HG02840 (cell line): Measurements from ENCODE around the gene TRIM15.
"Not testable (repeated sequence)": the region's sequence is repeated elsewhere in the genome, so short reads cannot be mapped to it uniquely, and the experiment has no call there.

Source experiments
- ATAC-seq: cut with Tn5 transposase; IDR thresholded peaks from one replicate; pipeline ENCODE4 v1.9.1; 2021; ENCODE audit warnings: mild to moderate bottlenecking, moderate library complexity, moderate number of reproducible peaks; ENCODE audit not compliant: unreplicated experiment, low FRiP score

Gene TRIM15

DNA sequence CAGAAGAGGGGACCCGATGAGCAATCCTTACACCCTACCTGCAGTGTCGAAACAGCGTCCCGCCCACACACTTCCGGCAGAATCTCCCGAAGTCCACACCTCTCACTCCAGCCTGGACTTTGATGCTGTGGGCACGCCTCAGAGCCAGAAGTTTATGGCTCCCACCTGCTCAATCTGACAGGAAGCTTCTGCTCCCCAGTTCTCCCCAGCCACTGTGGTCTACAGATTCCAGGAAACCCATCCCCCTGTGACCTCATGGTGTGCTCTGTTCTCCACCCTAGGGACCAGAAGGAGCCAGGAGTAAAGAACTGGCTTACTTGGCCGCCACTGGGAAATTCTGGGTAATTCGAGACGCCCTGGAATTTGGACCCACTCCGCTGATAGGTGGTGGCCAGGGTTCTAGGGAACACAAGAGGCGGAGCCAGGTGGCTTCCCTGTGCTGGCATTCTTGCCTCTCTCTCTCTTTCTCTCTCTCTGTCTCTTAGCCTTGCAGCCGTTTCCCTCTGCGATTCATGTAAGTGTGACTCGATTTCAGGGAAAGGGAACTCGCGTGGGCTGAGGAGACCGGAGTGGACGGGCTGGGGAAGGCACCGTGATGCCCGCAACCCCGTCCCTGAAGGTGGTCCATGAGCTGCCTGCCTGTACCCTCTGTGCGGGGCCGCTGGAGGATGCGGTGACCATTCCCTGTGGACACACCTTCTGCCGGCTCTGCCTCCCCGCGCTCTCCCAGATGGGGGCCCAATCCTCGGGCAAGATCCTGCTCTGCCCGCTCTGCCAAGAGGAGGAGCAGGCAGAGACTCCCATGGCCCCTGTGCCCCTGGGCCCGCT, at the start of gene TRIM15:
TSS of gene TRIM15 (plus strand) at position 457 of the 828 bp plus-strand sequence. CDS start at position 596, 139 bp downstream.
- ATAC-seq = no peak

DNA sequence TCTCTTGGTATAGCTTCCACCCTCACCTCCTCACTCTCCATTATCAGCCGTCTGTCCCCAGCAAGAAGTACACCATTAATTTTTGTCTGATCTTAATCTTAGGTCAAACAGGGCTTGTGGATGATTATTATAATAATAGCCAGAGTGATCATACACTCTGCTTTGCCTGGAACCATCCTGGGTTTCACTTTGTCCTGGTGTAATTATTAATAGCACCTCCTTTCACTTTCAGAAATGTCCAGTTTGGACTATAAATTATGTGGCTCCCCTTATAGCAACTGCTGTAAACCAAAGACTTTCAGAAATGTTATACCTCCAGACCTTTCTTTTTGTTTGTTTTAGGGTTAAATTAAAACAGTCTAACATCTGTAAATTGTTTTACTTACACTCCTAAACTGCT, 49.5 kb upstream of the TRIM15 start:
- ATAC-seq = no peak

DNA sequence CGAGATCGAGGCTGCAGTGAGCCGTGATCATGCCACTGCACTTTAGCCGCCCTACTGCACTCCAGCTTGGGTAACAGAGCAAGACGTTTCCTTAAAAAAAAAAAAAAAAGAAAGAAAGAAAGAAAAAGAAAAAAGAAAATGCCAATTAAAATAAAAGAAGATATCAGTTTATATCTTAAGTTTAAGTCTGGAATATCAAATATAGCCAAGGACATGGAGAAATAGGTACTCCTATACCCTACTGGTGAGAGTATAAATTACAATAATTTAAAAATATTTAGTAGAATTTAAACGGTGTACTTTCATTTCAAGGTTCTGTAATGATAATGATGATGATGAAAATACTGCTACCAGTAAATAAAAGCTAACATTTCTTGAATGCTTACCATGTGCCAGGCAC, 46.6 kb upstream of the TRIM15 start:
- ATAC-seq = no peak

DNA sequence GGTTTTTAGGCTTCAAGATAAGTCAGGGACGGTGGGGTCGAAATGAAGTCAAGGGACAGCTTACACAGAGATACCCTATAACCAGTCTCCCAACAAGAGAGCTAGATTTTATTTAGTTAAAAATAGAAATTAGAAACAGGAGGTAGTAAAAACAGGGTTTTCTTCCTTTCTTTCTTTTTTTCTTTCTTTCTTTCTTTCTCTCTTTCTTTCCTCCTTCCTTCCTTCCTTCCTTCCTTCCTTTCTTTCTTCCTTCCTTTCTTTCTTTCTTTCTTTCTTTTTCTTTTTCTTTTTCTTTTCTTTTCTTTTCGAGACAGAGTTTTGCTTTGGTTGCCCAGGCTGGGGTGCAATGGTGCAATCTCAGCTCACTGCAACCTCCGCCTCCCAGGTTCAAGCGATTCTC, 44.7 kb upstream of the TRIM15 start:
- not testable (repeated sequence) for ATAC-seq

DNA sequence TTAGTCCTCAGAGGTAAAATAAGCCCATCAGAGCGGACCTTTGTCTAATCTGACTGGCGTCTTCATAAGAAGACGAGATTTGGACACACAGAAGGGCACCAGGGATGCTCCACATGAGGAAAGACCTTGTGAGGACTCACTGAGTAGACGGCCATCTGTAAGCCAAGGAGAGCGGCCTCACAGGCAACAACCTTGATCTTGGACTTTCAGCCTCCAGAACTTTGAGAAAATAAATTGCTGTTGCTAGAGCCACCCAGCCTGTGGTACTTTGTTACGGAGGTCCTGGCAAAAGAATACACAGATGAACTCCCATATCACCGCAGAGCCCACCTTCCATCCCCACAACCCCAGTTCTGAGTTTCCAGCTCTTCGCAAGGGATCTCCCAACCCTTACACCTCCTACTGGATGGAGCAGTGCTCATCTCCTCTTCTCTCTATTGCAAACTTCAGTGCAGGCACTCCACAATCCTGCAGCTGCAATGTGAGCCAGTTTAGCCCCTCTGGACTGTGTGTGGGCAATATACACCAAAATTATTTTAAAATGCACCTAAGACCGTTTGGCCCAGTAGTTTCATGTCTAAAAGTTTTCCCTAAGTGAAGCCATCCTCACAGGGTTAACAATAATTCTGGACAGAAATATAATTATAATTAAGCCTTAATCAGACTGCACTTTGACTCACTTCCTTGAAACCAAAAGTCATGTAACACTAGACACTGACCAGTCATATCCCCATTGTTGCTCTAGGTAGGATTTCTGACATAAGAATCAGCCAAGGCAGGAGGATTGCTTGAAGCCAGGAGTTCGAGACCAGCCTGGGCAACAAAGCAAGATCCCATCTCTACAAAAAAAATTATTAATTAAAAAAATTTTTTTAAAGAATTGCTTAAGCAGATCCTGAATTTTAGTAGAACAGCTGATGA, 41.6 kb upstream of the TRIM15 start:
- ATAC-seq = no peak

DNA sequence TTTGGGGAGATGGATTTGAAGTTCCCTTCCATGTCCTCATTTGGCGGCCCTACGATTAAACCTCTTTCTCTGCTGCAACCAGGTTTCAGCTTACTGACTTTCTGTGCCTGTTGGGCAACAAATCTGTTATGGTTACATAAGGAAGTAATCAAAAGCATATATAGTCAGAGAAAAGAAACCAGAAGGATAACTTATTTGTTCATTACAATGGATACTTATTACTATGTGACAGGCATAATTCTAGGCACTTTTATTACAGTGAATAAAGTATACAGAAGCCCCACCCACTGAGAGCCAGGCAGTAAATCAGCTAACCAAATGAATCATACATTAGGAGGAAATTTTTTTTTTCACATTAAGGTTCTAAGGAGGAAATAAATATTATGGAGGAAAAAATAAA, 40.8 kb upstream of the TRIM15 start:
- no peak for ATAC-seq

DNA sequence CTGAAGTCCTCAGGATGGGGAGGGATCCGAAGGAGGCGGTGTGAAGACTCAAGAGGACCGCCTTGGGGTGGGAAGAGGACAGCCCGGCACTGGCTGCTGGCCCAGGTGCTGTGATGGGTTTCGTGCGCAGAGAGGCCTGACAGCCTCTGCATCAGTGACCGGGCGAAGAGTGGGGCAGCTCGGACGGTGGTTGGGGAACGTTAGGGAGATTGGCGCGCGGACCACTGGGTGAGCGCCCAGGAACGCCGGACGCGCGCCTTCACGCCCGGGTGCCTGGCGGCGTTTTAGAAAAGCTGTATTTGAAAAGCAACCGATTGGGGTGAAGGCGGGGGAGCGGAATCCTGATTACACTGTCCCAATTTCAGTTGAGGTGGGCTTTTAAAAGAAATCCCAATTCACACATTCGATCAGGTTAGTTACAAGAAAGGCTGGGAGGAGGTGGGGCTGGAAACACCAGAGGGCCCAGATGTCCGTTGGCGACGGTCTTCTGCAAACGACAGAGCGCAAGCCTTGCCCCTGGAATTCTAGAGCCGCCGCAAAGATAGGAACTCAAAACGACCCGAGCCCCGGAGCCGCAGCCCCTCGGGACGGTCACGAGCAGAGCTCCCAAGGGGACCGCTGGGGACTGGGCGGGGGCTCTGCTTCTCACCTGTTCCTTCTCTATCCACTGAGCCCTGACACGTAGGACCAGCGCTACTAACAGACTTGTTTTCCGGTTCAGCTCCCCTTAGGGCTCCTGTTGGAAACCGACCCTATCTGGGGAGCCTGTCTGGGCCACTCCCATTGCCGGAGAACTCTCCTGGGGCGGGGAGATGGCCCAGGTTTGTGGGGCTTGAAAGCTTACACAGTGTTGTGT, 35.9 kb upstream of the TRIM15 start:
- ATAC-seq = no peak

DNA sequence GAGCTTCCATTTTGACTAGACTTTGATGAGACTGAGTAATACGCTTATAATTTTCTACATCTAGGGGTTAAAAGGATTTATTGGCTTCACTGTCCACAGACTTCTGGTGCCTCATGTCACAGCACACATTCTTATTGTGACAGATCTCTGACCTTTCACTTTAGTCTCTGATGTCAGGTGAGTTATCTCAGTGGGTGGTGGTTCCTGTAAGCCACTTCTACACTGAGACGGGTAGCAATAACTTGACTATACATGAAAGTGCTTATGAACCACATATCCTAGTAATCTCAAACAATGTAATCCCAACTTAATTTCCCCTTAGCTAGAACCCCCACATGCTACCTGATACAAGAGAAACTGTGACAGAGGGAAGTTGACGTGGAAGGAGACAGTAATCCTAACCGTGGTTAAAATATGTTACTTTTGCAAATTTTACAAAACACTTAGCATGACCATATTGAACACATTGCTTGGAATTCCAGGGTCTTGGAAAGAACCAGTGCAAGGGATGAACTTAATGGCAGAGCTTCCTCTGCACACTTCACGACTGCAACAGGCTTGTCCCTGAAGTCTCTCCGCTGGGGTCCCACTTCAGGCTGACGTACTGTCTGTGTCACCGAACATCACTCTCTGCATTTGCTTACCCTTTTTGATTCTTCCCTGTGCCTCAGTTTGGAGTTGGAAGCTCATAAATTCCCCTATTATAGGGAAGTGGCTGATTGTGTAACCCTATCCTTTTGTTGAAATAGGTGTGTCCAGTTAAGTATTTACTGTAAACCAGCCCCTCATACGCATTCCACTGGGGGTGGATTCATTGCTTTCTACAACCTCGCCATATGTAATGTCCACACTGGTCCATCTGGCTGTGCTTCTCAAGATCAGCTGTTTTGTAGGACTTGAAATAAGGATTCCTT, 33.8 kb upstream of the TRIM15 start:
- no peak for ATAC-seq

DNA sequence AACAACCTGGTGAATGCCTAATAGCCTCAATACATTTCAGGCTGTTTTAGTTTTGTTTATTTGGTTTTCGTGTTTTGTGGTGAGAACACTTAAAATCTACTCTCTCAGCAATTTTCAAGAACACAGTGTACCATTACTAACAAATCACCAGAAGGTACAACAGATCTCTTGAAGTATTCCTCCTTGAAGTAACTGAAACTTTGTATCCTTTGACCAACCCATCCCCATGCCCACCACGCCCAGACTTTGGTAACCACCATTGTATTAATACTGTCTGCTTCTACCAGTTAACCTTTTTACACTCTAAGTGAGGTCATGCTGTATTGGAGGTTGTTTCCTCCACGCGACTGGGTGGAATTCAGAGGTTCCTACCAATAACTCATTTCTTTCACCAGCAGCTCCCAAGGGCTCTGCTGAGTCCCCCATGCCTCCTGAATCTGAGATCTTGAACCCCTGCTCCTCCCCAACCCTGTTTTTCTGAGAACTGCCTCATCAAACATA, 33.1 kb upstream of the TRIM15 start:
- ATAC-seq = no peak

DNA sequence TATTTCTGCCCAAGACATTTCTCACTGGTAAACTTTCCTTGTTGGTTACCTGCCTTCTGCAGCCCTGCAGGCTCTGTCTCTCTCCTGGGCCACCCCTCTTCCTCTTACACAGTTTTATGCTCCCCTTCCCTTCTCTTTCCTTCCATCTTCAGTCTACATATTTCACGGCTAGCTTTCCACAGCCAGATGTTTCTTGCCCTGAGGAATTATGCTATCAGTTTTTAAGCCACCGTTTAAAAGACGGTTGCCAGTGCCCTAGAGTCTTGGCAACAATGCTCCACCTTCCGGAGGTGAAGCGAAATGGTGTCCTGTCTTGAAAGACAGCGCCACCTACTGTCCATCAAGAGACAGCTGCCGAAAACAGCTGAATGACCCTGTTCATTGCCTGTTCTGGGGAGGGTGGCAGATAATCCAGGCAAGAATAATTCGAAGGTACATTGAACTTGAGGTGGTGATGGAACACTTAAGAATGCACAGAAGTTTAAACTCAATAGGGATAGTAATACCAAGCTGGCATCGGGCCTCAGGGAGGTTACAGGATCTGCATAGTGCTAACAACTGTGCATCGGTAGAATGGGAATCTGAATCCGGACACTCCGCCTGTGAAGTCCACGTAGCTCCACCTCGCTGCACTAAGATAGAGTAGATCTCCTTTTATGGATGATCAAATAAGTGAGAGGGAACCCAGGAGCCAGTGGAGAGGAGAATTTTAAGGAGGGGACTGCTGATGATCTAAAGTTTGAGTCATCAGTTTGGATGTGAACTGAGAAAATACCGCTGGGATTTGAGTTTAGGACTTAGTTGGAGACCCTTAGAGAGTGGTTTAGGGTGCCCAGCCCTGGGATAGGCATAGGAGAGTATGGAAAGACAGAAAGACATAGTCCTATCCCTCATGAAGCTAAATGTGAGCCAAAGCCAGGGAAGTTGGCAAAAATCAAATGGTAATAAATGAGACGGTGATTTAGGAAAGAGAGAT, 32.2 kb upstream of the TRIM15 start:
- ATAC-seq = no peak

DNA sequence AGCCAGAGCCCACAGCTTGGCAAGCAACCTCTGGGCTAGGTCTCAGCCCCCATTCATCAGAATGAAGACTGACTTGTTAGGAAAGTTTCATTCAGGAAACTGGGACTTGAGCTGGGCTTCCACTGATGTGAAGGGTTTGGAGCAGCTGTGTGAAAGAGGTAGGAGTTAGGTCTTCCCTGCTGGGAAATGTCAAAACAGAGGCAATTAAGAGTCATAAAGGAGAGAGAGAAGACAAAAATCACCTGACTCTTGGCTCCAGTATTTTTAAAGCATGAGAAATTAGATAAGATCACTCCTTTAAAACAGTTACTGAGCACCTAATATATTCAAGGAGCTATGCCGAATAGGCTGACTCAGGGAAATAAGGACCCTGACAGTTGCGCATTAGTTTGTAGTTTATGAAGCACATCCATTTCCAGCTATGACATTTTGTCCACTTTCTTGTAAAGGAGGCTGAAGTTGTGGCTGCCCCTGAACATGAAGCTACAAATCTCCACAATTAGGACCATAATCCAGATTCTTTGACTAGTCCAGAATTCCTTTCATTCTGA, 31.3 kb upstream of the TRIM15 start:
- ATAC-seq = no peak

DNA sequence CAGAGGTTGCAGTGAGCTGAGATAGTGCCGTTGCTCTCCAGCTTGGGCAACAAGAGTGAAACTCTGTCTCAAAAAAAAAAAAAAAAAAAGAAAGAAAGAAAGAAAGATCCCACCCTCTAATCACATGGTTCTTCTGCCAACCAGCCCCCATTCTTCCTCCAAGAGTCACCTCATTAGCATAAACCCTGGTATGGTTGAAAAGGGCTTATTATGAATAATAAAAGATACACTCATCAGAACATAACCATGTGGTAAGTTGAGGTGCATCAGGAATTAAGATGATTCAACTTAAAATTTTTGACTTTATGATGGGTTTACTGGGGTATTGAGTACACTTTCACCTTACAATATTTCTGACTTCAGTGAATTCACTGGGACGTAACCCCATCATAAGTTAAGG, 28.2 kb upstream of the TRIM15 start:
- no peak for ATAC-seq

DNA sequence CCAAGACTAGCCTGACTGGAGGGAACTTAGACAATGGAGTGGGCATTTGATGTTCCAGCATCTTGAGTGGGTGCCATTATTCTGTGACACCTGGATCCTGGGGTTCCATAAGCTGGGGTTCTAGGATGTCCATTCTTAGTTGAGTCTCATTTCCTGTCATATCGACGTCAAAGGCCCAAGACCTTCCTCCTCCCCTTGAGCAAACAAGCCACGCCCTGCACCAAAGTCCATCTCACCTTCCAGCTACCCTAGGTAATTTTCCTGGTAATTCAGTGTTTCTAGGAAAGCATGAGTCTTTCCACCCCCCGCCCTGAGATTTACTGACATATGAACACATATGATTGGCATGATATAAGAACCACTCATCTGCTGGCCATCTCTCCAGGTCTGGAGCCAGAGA, 27.6 kb upstream of the TRIM15 start, which contains the start of gene TRIM40:
TSS of gene TRIM40 (plus strand) at position 384 of the 400 bp plus-strand sequence. CDS start 897 bp downstream, outside the sequence.
- no peak for ATAC-seq

DNA sequence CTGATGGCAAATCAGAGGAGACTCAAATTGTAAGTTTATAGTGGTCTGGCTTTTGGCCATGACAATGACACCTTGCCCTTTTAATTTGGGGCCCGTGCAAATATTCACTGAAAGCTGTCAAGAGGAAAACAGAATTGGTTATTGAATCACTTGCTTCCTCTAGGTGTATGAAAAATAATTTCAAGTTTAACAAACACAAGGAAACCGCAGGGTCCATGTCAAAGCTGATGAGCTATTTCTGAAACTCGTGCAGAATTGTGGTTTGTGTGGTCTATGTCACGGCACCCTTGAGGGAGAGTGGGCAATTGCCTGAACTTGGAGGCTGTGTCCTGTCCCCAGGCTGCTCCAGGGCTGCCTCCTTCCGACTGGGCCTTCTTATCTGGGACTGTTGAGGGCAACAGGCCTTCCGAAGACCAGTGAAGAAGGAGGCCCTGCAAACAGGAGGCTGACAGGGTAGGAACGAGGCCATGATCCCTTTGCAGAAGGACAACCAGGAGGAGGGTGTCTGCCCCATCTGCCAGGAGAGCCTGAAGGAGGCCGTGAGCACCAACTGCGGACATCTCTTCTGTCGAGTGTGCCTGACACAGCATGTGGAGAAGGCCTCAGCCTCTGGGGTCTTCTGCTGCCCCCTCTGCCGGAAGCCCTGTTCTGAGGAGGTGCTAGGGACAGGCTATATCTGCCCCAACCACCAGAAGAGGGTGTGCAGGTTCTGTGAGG, 26.6 kb upstream of the TRIM15 start:
- no peak for ATAC-seq

DNA sequence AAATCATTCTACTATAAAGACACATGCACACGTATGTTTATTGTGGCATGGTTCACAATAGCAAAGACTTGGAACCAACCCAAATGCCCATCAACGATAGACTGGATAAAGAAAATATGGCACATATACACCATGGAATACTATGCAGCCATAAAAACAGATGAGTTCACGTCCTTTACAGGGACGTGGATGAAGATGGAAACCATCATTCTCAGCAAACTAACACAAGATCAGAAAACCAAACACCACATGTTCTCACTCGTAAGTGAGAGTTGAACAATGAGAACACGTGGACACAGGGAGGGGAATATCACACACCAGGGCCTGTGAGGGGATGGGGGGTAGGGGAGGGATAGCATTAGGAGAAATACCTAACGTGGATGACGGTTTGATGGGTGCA, 23.1 kb upstream of the TRIM15 start:
- not testable (repeated sequence) for ATAC-seq

DNA sequence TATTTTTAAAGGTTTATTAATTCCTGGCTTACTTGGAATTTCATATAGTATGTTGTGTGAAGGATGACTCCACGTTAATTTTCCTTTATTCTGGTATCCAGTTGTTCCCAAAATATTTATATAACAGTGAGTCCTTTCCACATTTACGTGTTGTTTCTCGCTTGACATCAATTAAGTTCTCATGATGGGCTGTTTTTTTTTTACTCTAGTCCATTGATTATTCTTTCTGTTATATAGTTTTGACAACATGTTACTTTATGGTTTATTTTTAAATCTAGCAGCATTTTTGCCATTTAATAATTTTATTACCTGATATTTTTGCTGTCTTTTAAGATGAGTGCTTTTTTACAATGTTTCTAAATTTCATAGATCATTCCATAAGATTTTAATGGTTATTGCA, 20.7 kb upstream of the TRIM15 start:
- ATAC-seq = no peak

DNA sequence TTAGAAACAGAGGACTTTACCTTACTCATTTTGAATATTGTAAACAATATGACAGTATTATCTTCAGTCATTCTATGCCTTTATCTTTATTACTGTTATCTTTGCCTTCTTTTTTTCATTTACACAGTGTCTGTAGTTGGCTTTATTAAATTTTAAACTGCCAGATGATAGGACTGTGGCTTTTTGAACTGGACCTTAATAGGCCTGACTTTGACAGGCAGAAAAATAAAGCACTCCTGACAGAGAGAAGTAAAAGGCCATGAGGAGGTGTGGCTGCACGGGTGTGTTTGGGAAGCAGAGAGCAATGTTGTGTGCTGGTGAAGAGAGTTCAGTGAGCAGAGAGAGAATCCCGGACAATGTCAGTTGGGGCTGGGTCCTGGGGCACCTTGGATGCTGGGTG, 19.6 kb upstream of the TRIM15 start:
- ATAC-seq = no peak
